SK-N-SH (cell line): ENCODE data around the gene CERKL. TPM values are rescaled to one million over a fixed set of nuclear protein-coding genes. Genes with fewer than 3 reads are reported as not detected.

Experiments
- CTCF ChIA-PET: fragments of 300-600, 350-600 bp; formaldehyde crosslinking; extraction: SDS; loops from one replicate; lab custom pipeline; 2021; lab: Yijun Ruan, JAX
- POLR2A ChIA-PET: fragments of 350-600 bp; sonication (Branson Sonifier 250); formaldehyde crosslinking; extraction: SDS; loops from one replicate; lab custom pipeline; 2020; ENCODE audit warnings: antibody characterized with exemption, inconsistent platforms; lab: Yijun Ruan, JAX
- DNase-seq: peaks from one replicate; pipeline ENCODE4 v3.0.0; 2012
- H2AFZ ChIP-seq: fragments of 200-600 bp; sonication (generic); 2 replicates; pipeline ENCODE4 v1.8.1; 2016; ENCODE audit warnings: antibody characterized with exemption, mild to moderate bottlenecking, low read depth
- H3F3A ChIP-seq: fragments of 200-600 bp; sonication (generic); replicated peaks from 2 replicates; pipeline ENCODE3; 2016; ENCODE audit warnings: antibody characterized with exemption, mild to moderate bottlenecking; ENCODE audit not compliant: insufficient read depth
- H3K27ac ChIP-seq, 2 experiments: fragments of 200-500 bp in 1 of 2; fragments of 200-600 bp in 1 of 2; sonication (Bioruptor generic) in 1 of 2; sonication (generic), shearing (Covaris generic) in 1 of 2; 2 replicates each; pipeline versions ENCODE4 v1.5.1 to v1.6.1; 2014 to 2016; ENCODE audit warnings: low read depth in 2 of 2, inconsistent platforms in 1 of 2, low read length in 1 of 2, mild to moderate bottlenecking in 1 of 2, mixed read lengths in 1 of 2
- H3K27me3 ChIP-seq: fragments of 200-600 bp; sonication (generic), shearing (Covaris generic); 2 replicates; pipeline ENCODE4 v1.6.1; 2016; ENCODE audit warnings: mixed run types; ENCODE audit not compliant: insufficient read depth
- H3K36me3 ChIP-seq, 2 experiments: fragments of 200-500 bp in 1 of 2; fragments of 200-600 bp in 1 of 2; sonication (Bioruptor generic) in 1 of 2; sonication (generic) in 1 of 2; replicated peaks in 1 of 2; 2 replicates each; pipeline versions ENCODE3 to v1.5.1; 2014 to 2016; ENCODE audit warnings: low read length in 1 of 2, mild to moderate bottlenecking in 1 of 2; ENCODE audit not compliant: insufficient read depth in 2 of 2, control insufficient read depth in 1 of 2
- H3K4me1 ChIP-seq, 2 experiments: fragments of 200-500 bp in 1 of 2; fragments of 200-600 bp in 1 of 2; sonication (Bioruptor generic) in 1 of 2; sonication (generic), shearing (Covaris generic) in 1 of 2; 2 replicates each; pipeline versions ENCODE4 v1.5.1 to v1.6.1; 2014 to 2016; ENCODE audit warnings: low read depth in 1 of 2, low read length in 1 of 2, mixed run types in 1 of 2; ENCODE audit not compliant: insufficient read depth in 2 of 2, control insufficient read depth in 1 of 2
- H3K4me2 ChIP-seq: fragments of 200-600 bp; sonication (generic), shearing (Covaris generic); 2 replicates; pipeline ENCODE4 v1.6.1; 2017; ENCODE audit warnings: mixed run types
- H3K4me3 ChIP-seq, 2 experiments: fragments of 200-500 bp in 1 of 2; fragments of 200-600 bp in 1 of 2; sonication (Bioruptor generic) in 1 of 2; sonication (generic), shearing (Covaris generic) in 1 of 2; 2 replicates each; pipeline versions ENCODE4 v1.5.1 to v1.8.1; 2014 to 2016; ENCODE audit warnings: low read depth in 2 of 2, inconsistent platforms in 1 of 2, low read length in 1 of 2, mild to moderate bottlenecking in 1 of 2, mixed read lengths in 1 of 2, moderate library complexity in 1 of 2
- H3K79me2 ChIP-seq: fragments of 200-600 bp; sonication (generic); 2 replicates; pipeline ENCODE4 v1.8.1; 2017; ENCODE audit warnings: mild to moderate bottlenecking; ENCODE audit not compliant: insufficient read depth
- H3K9ac ChIP-seq: fragments of 200-600 bp; sonication (generic); 2 replicates; pipeline ENCODE4 v1.6.1; 2017; ENCODE audit warnings: mixed run types
- H3K9me2 ChIP-seq: fragments of 200-600 bp; sonication (generic); 2 replicates; pipeline ENCODE4 v1.6.1; 2017; ENCODE audit warnings: mixed run types
- H3K9me3 ChIP-seq: fragments of 200-600 bp; sonication (generic); 2 replicates; pipeline ENCODE4 v1.6.1; 2017; ENCODE audit warnings: mixed run types, mild to moderate bottlenecking, moderate library complexity
- H4K20me1 ChIP-seq: fragments of 200-600 bp; sonication (generic); 2 replicates; pipeline ENCODE4 v1.6.1; 2017; ENCODE audit warnings: mild to moderate bottlenecking, mixed run types; ENCODE audit not compliant: insufficient read depth
- CHD2 ChIP-seq: fragments of 150-350 bp; IDR thresholded peaks from 2 replicates; pipeline ENCODE4 v1.6.1; 2018; ENCODE audit warnings: low read length; ENCODE audit not compliant: partially characterized antibody
- CTCF ChIP-seq: fragments of 200-600 bp; sonication (generic); IDR thresholded peaks from 2 replicates; pipeline ENCODE4 v1.6.1; 2017; ENCODE audit warnings: antibody characterized with exemption, mild to moderate bottlenecking, moderate library complexity
- ELF1 ChIP-seq: IDR thresholded peaks from 2 replicates; pipeline ENCODE4 v1.4.0; 2012
- EZH2phosphoT487 ChIP-seq: fragments of 200-600 bp; sonication (generic); IDR thresholded peaks from 2 replicates; pipeline ENCODE4 v1.6.1; 2017; ENCODE audit warnings: low read depth, mixed run types, mild to moderate bottlenecking, antibody characterized with exemption, moderate library complexity, borderline replicate concordance
- FOXJ3 ChIP-seq: sonication (generic); formaldehyde crosslinking; IDR thresholded peaks from 2 replicates; pipeline ENCODE4 v1.5.1; 2020; ENCODE audit warnings: mild to moderate bottlenecking, missing genetic modification reagents
- MAX ChIP-seq: IDR thresholded peaks from 2 replicates; pipeline ENCODE4 v1.4.0; 2012; ENCODE audit warnings: low read depth
- NRF1 ChIP-seq: IDR thresholded peaks from 2 replicates; pipeline ENCODE4 v1.6.1; 2012; ENCODE audit warnings: low read depth, mild to moderate bottlenecking, low read length
- PBX3 ChIP-seq: IDR thresholded peaks from 2 replicates; pipeline ENCODE4; 2012
- RFX5 ChIP-seq: IDR thresholded peaks from 2 replicates; pipeline ENCODE4 v1.6.1; 2012; ENCODE audit warnings: mild to moderate bottlenecking, improper control_type of control experiment, low read length
- SIN3A ChIP-seq: IDR thresholded peaks from 2 replicates; pipeline ENCODE4 v1.6.1; 2012; ENCODE audit warnings: low read depth, mild to moderate bottlenecking, low read length, moderate library complexity, borderline replicate concordance
- SMC3 ChIP-seq: IDR thresholded peaks from 2 replicates; pipeline ENCODE4 v1.6.1; 2012; ENCODE audit warnings: low read depth, low read length, improper control_type of control experiment
- TCF12 ChIP-seq: IDR thresholded peaks from 2 replicates; pipeline ENCODE4 v1.4.0; 2012
- ZBTB33 ChIP-seq: IDR thresholded peaks from 2 replicates; pipeline ENCODE4 v1.4.0; 2012; ENCODE audit warnings: low read depth, borderline replicate concordance
- WGBS: methylation state at CpG from one replicate; pipeline ENCODE4 v1.1.6; 2017; ENCODE audit warnings: low lambda C conversion rate; 5-methylcytosine and 5-hydroxymethylcytosine counted together
- polyA plus RNA-seq, 3 experiments: library from polyadenylated mRNA; depleted of rRNA; stranded (reverse); fragments of >200 nt; gene quantifications; 2 replicates each; pipeline ENCODE4 v1.2.3, GENCODE V29; 2012

Gene CERKL
- polyA plus RNA-seq, 1 of the 3 experiments (the other 2 are of a cell fraction) = 0.07 TPM

GRCh38 chr2:181683518-181684453, 26.9 kb upstream of the CERKL start:
- WGBS = 21% methylated on average over 63 of the region's 85 CpGs
- no peak overlapping the region for H2AFZ ChIP-seq
- peak; percentile 92 for DNase-seq
- H3K9me2 ChIP-seq = no peaks in the 10 kb centered on the region
- H3K36me3 ChIP-seq = no peaks in the 10 kb centered on the region
- H3K4me3 ChIP-seq = peak overlapping the region in 1 of 2 experiments; percentile 28; a peak in 2 of 4 replicates
- POLR2A ChIA-PET = no interaction called here
- CTCF ChIA-PET = interaction anchor here (2.2 to 2.5 kb wide), 2 partner anchors 32 to 111 kb away, joined by 5 to 9 read pairs; no protein-coding TSS in a partner anchor
- H4K20me1 ChIP-seq = no peaks in the 10 kb centered on the region
- H3K9ac ChIP-seq = no peak overlapping the region
- no peaks in the 10 kb centered on the region for H3F3A ChIP-seq
- H3K27me3 ChIP-seq = no peaks in the 10 kb centered on the region
- H3K9me3 ChIP-seq = no peaks in the 10 kb centered on the region
- H3K79me2 ChIP-seq = no peaks in the 10 kb centered on the region
- H3K4me1 ChIP-seq = peaks cover 0 to 8% of the 10 kb centered on the region in 2 experiments; a peak in 1 of 4 replicates
- no peak for TF ChIP-seq ZBTB33
- no peak for TF ChIP-seq RFX5
- TF ChIP-seq NRF1 = no peak
- no peak for TF ChIP-seq PBX3
- no peak for TF ChIP-seq EZH2phosphoT487
- no peak for TF ChIP-seq FOXJ3 (CRISPR knock-in tag)
- TF ChIP-seq MAX = no peak
- no peak for TF ChIP-seq ELF1
- no peak for TF ChIP-seq CTCF
- TF ChIP-seq TCF12 = no peak
- no peak for TF ChIP-seq SIN3A
- TF ChIP-seq SMC3 = no peak
- no peak for TF ChIP-seq CHD2
- no peak overlapping the region for H3K4me2 ChIP-seq
- H3K27ac ChIP-seq = no peak overlapping the region
